GOT3 (cell line): ENCODE results near the gene NARF.
"Not testable (repeated sequence)": the region's sequence is repeated elsewhere in the genome, so short reads cannot be mapped to it uniquely, and the experiment has no call there.

ENCODE experiments used
- DNase-seq: peaks from one replicate; lab custom pipeline; 2025; ENCODE audit warnings: mixed read lengths; lab: John Stamatoyannopoulos, UW

The NARF gene

GRCh38 chr17:82536512-82537201 lies 78.1 kb downstream of the NARF start:
- DNase-seq: no peak

GRCh38 chr17:82537228-82537627 lies 78.7 kb downstream of the NARF start:
- not testable (repeated sequence) for DNase-seq

GRCh38 chr17:82539076-82539475 lies 80.5 kb downstream of the NARF start:
- not testable (repeated sequence) for DNase-seq
